SU-DHL-6 (cell line): ENCODE results near the gene RPP25L.
A peak's percentile ranks its signal among the peaks of the same experiment; 100 is the strongest.

ENCODE experiments used
- H2AFZ ChIP-seq: fragments of 200-600 bp; sonication (generic); 2 replicates; pipeline ENCODE4 v1.6.1; 2014; ENCODE audit warnings: low read depth, mild to moderate bottlenecking, moderate library complexity, mixed read lengths, antibody characterized with exemption, low read length; ENCODE audit not compliant: severe bottlenecking
- H3F3A ChIP-seq: fragments of 200-600 bp; shearing (Covaris generic); 2 replicates; pipeline ENCODE4 v1.6.0; 2016; ENCODE audit warnings: antibody characterized with exemption, mild to moderate bottlenecking; ENCODE audit not compliant: insufficient read depth
- H3K27ac ChIP-seq: fragments of 200-600 bp; sonication (generic); 2 replicates; pipeline ENCODE4 v1.5.1; 2016; ENCODE audit warnings: low read depth, mild to moderate bottlenecking, low read length, moderate library complexity, mixed read lengths
- H3K27me3 ChIP-seq: fragments of 200-600 bp; sonication (generic), shearing (Covaris generic); 2 replicates; pipeline ENCODE4 v1.6.0; 2014; ENCODE audit warnings: mild to moderate bottlenecking, low read length
- H3K36me3 ChIP-seq: fragments of 200-600 bp; sonication (generic); 2 replicates; pipeline ENCODE4 v1.6.1; 2014; ENCODE audit warnings: mild to moderate bottlenecking, low read length, mixed read lengths
- H3K4me2 ChIP-seq: fragments of 300-600, 200-600 bp; shearing (Covaris generic), sonication (generic); 2 replicates; pipeline ENCODE4 v1.6.0; 2014; ENCODE audit warnings: low read length, low read depth, mild to moderate bottlenecking; ENCODE audit not compliant: poor library complexity, severe bottlenecking
- H3K4me3 ChIP-seq: fragments of 200-600 bp; sonication (generic); 2 replicates; pipeline ENCODE4 v1.5.1; 2014; ENCODE audit warnings: antibody characterized with exemption, low read length, mild to moderate bottlenecking, mixed read lengths; ENCODE audit not compliant: insufficient read depth, poor library complexity, severe bottlenecking
- H3K79me2 ChIP-seq: fragments of 200-600 bp; sonication (generic); 2 replicates; pipeline ENCODE4 v1.6.1; 2014; ENCODE audit warnings: mild to moderate bottlenecking, low read length, moderate library complexity; ENCODE audit not compliant: insufficient read depth
- H3K9ac ChIP-seq: fragments of 200-600 bp; sonication (generic); 2 replicates; pipeline ENCODE4 v1.7.0; 2014; ENCODE audit warnings: mild to moderate bottlenecking, low read length
- H3K9me2 ChIP-seq: fragments of 200-600 bp; sonication (generic); replicated peaks from 2 replicates; pipeline ENCODE4 v1.6.1; 2014; ENCODE audit warnings: low read length; ENCODE audit not compliant: insufficient read depth
- H3K9me3 ChIP-seq: fragments of 200-600 bp; sonication (generic); 2 replicates; pipeline ENCODE4 v1.6.1; 2014; ENCODE audit warnings: low read length, mixed read lengths; ENCODE audit not compliant: insufficient read depth
- H4K20me1 ChIP-seq: fragments of 200-600 bp; sonication (generic); 2 replicates; pipeline ENCODE4 v1.6.1; 2014; ENCODE audit warnings: low read depth, mild to moderate bottlenecking, antibody characterized with exemption, low read length, moderate library complexity, mixed read lengths
- CTCF ChIP-seq: fragments of 200-600 bp; sonication (generic); IDR thresholded peaks from one replicate; pipeline ENCODE4 v1.5.1; 2017; ENCODE audit warnings: antibody characterized with exemption, mild to moderate bottlenecking, low read length, moderate library complexity; ENCODE audit not compliant: insufficient read depth, poor library complexity, severe bottlenecking
- EZH2phosphoT487 ChIP-seq: fragments of 200-600 bp; sonication (generic), shearing (Covaris generic); conservative IDR thresholded peaks from 2 replicates; pipeline ENCODE4 v1.6.1; 2018; ENCODE audit warnings: mild to moderate bottlenecking, antibody characterized with exemption, low read length, moderate library complexity, mixed read lengths

RPP25L gene

GRCh38 chr9:34630402-34631154, 18.7 kb upstream of the RPP25L start:
- no peaks in the 10 kb centered on the region for H3K9me3 ChIP-seq
- H3K27me3 ChIP-seq: 0 out of 2 replicates have a peak, but pooled peaks cover 3% of the 10 kb centered on the region
- no peak overlapping the region for H3K27ac ChIP-seq
- H4K20me1 ChIP-seq: no peaks in the 10 kb centered on the region
- 0 out of 2 replicates have a peak, but pooled peaks cover 5% of the 10 kb centered on the region for H3K36me3 ChIP-seq
- H3K9ac ChIP-seq: no peak overlapping the region
- H2AFZ ChIP-seq: no peak overlapping the region
- no peaks in the 10 kb centered on the region for H3K9me2 ChIP-seq
- H3K79me2 ChIP-seq: peaks cover 7% of the 10 kb centered on the region
- TF ChIP-seq EZH2phosphoT487 (no peak), CTCF (no peak)
- peaks cover 20% of the 10 kb centered on the region for H3F3A ChIP-seq
- no peak overlapping the region for H3K4me3 ChIP-seq
- no peak overlapping the region for H3K4me2 ChIP-seq

DNA sequence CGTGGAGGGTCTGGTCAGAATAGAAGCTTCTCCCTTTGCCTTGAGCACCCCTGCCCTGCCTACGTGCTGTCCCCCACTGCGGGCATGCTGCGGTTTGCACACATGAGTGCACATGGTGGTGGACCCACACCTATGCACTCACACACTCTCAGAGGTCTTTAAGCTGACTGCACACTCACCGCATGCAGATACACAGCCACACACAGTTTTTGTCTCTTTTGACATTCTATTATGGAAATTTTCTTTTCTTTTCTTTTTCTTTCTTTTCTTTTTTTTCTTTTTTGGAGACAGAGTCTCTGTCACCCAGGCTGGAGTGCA, 17.6 kb upstream of the RPP25L start:
- H2AFZ ChIP-seq: no peak overlapping the region
- peak overlapping the region; percentile 40 for H3K4me2 ChIP-seq
- H3K9me3 ChIP-seq: no peaks in the 10 kb centered on the region
- H3K36me3 ChIP-seq: no peaks in the 10 kb centered on the region
- peaks cover 11% of the 10 kb centered on the region for H3F3A ChIP-seq
- H3K79me2 ChIP-seq: no peaks in the 10 kb centered on the region
- H4K20me1 ChIP-seq: no peaks in the 10 kb centered on the region
- H3K9ac ChIP-seq: no peak overlapping the region
- 0 out of 2 replicates have a peak, but pooled peaks cover 3% of the 10 kb centered on the region for H3K27me3 ChIP-seq
- TF ChIP-seq CTCF: no peak
- TF ChIP-seq EZH2phosphoT487: no peak
- H3K4me3 ChIP-seq: no peak overlapping the region
- no peaks in the 10 kb centered on the region for H3K9me2 ChIP-seq
- no peak overlapping the region for H3K27ac ChIP-seq

DNA sequence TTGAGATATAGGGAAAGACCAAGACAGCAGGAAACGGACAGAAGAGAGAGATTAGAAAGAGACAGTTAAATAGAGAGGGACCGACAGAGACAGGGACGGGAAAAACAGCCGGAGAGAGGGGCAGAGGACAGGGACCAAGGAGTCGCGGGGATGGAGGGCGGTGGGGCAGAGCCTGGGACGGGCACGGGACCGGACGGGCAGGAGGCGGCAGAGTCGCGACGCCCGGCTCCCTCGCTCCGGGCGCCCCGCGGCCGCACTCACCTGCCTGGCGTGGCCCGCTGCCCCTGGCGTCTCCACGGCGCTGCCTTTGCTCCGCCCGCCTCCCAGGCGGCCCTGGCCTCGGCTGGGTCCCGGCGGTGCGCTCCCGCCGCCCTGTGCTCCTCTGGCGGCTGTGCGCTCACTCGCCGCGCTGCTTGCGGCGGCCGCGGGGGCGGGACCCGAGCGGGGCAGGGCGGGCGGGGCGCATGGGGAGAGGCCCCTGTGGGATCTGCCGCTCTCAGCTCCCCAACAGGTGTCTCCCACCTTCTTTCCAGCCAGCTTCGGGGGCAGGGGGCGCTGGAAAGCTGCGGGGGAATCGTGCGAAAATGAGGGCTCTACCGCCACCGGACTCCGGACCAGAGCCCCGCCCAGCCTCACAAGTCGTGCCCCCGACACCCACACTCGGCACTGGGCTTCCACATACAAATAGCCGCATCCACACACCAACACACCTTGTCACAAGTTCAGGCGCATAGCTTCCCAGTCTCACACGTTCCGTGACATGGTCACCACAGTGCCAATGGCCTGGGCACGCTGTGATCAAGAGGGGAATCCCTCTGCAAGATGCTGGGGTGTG, 17.0 kb upstream of the RPP25L start, which contains the start of gene ARID3C:
TSS of gene ARID3C (minus strand) at position 411 of the 835 bp plus-strand sequence. CDS start 1,052 bp downstream, outside the sequence.
- H2AFZ ChIP-seq: no peak within 1 kb of the TSS
- no peaks in the 10 kb centered on the region for H3K9me3 ChIP-seq
- no peaks in the 10 kb centered on the region for H3K9me2 ChIP-seq
- H3F3A ChIP-seq: 0 out of 2 replicates have a peak, but pooled peaks cover 6% of the 10 kb centered on the region
- H3K79me2 ChIP-seq: no peaks in the 10 kb centered on the region
- H4K20me1 ChIP-seq: no peaks in the 10 kb centered on the region
- TF ChIP-seq EZH2phosphoT487 (no peak), CTCF (no peak)
- H3K27me3 ChIP-seq: 0 out of 2 replicates have a peak, but pooled peaks cover 3% of the 10 kb centered on the region
- no peak within 1 kb of the TSS for H3K27ac ChIP-seq
- no peak within 1 kb of the TSS for H3K4me3 ChIP-seq
- H3K9ac ChIP-seq: 0 out of 2 replicates have a peak within 1 kb of the TSS, but pooled peaks have one; percentile 3
- H3K36me3 ChIP-seq: no peaks in the 10 kb centered on the region
- peak within 1 kb of the TSS; percentile 40 for H3K4me2 ChIP-seq
